B cell (primary cell): ENCODE measurements around the gene PTGFRN. TPM values are rescaled to one million over a fixed set of nuclear protein-coding genes. Genes with fewer than 3 reads are reported as not detected.

Source experiments
- ATAC-seq: fragments of 200-7000 bp; cut with Tn5 transposase; one replicate; pipeline ENCODE4 v1.10.0; 2021; ENCODE audit warnings: low read depth, mild to moderate bottlenecking, moderate number of reproducible peaks, moderate library complexity
- CTCF ChIA-PET: fragments of 350-600 bp; sonication (Branson Sonifier 250); formaldehyde crosslinking; loops from one replicate; lab custom pipeline; 2021; ENCODE audit warnings: antibody characterized with exemption, inconsistent platforms; lab: Charles Lee
- POLR2A ChIA-PET: fragments of 350-600 bp; sonication (Branson Sonifier 250); formaldehyde crosslinking; loops from one replicate; lab custom pipeline; 2021; ENCODE audit warnings: antibody characterized with exemption; lab: Charles Lee
- DNase-seq: peaks from one replicate; pipeline ENCODE4 v3.0.0; 2013
- H2AFZ ChIP-seq: 2 replicates; pipeline ENCODE4 v1.6.1; 2012; ENCODE audit warnings: mild to moderate bottlenecking, low read depth, low read length; ENCODE audit not compliant: insufficient read depth, poor library complexity, severe bottlenecking
- H3K27ac ChIP-seq, 2 donors: 1 replicate in 1 of 2; 2 replicates in 1 of 2; pipeline ENCODE4 v1.5.1; 2012 to 2013; ENCODE audit warnings: low read length in 2 of 2, mild to moderate bottlenecking in 2 of 2, moderate library complexity in 1 of 2
- H3K27me3 ChIP-seq, 4 experiments: fragments of 200-600 bp in 1 of 4; sonication (generic) in 1 of 4; replicated peaks in 1 of 4; 1 replicate in 2 of 4; 2 replicates in 2 of 4; pipeline versions ENCODE4 v1.6.1 to v1.7.0; 2013 to 2016; ENCODE audit warnings: low read length in 3 of 4, mild to moderate bottlenecking in 2 of 4, mixed read lengths in 1 of 4, moderate library complexity in 1 of 4; ENCODE audit not compliant: insufficient read depth in 4 of 4, control insufficient read depth in 3 of 4; ENCODE audit errors: control extremely low read depth in 1 of 4
- H3K36me3 ChIP-seq, 2 experiments: replicated peaks in 1 of 2; 1 replicate in 1 of 2; 2 replicates in 1 of 2; pipeline versions ENCODE4 v1.6.1 to v1.7.1; 2013; ENCODE audit warnings: low read length in 1 of 2; ENCODE audit not compliant: insufficient read depth in 2 of 2, control insufficient read depth in 1 of 2; ENCODE audit errors: control extremely low read depth in 1 of 2, extremely low read depth in 1 of 2
- H3K4me1 ChIP-seq, 2 donors: fragments of 200-600 bp in 1 of 2; sonication (generic) in 1 of 2; 1 replicate in 1 of 2; 2 replicates in 1 of 2; pipeline versions ENCODE4 v1.5.1 to v1.6.1; 2013 to 2017; ENCODE audit warnings: low read length in 2 of 2; ENCODE audit not compliant: control insufficient read depth in 2 of 2, insufficient read depth in 2 of 2
- H3K4me2 ChIP-seq: replicated peaks from 2 replicates; pipeline ENCODE3; 2012; ENCODE audit warnings: mild to moderate bottlenecking, low read depth, low read length; ENCODE audit not compliant: poor library complexity, severe bottlenecking
- H3K4me3 ChIP-seq, 5 experiments: fragments of 200-600 bp in 1 of 5; sonication (generic) in 1 of 5; 1 replicate in 3 of 5; 2 replicates in 2 of 5; pipeline versions ENCODE4 v1.5.1 to v1.7.0; 2011 to 2016; ENCODE audit warnings: low read length in 4 of 5, mild to moderate bottlenecking in 4 of 5, low read depth in 2 of 5, control low read depth in 1 of 5, moderate library complexity in 1 of 5; ENCODE audit not compliant: insufficient read depth in 1 of 5; ENCODE audit errors: control extremely low read depth in 1 of 5, extremely low read depth in 1 of 5
- H3K79me2 ChIP-seq: fragments of 200-600 bp; sonication (generic); one replicate; pipeline ENCODE4 v1.6.0; 2016; ENCODE audit warnings: low read length; ENCODE audit not compliant: control insufficient read depth, insufficient read depth
- H3K9ac ChIP-seq: fragments of 200-600 bp; sonication (generic); 2 replicates; pipeline ENCODE4 v1.6.1; 2017; ENCODE audit warnings: mild to moderate bottlenecking, low read length, moderate library complexity
- H3K9me3 ChIP-seq, 3 donors: one replicate each; pipeline versions ENCODE4 v1.6.1 to v1.7.1; 2013; ENCODE audit warnings: low read length in 2 of 3; ENCODE audit not compliant: control insufficient read depth in 2 of 3, insufficient read depth in 1 of 3; ENCODE audit errors: control extremely low read depth in 1 of 3
- H4K20me1 ChIP-seq: 2 replicates; pipeline ENCODE4 v1.6.0; 2012; ENCODE audit warnings: mild to moderate bottlenecking, low read length; ENCODE audit not compliant: insufficient read depth, control insufficient read depth, poor library complexity, severe bottlenecking
- H3K27ac Mint-ChIP-seq: one replicate; pipeline ENCODE4 v1.8.0; 2021; ENCODE audit warnings: mixed read lengths
- H3K27me3 Mint-ChIP-seq: one replicate; pipeline ENCODE4 v1.8.0; 2021; ENCODE audit warnings: mixed read lengths
- H3K4me1 Mint-ChIP-seq: one replicate; pipeline ENCODE4 v1.8.0; 2021; ENCODE audit warnings: mixed read lengths
- H3K4me3 Mint-ChIP-seq: one replicate; pipeline ENCODE4 v1.8.0; 2021; ENCODE audit warnings: mixed read lengths
- H3K9me3 Mint-ChIP-seq: one replicate; pipeline ENCODE4 v1.8.0; 2022; ENCODE audit warnings: mixed read lengths; ENCODE audit not compliant: insufficient read depth
- EZH2 ChIP-seq: IDR thresholded peaks from 2 replicates; pipeline ENCODE4 v1.6.1; 2012; ENCODE audit warnings: borderline replicate concordance, low read depth, mild to moderate bottlenecking, moderate library complexity, low read length; ENCODE audit not compliant: insufficient read depth, poor library complexity, severe bottlenecking
- WGBS: methylation state at CpG from one replicate; pipeline ENCODE4 v1.1.5; 2013; ENCODE audit warnings: missing lambda C conversion rate; ENCODE audit not compliant: insufficient coverage; 5-methylcytosine and 5-hydroxymethylcytosine counted together
- intact Hi-C: fragments of 100-400 bp; cut with micrococcal nuclease; formaldehyde crosslinking; loops from one replicate; pipeline ENCODE4 v1.10.0; 2022
- polyA plus RNA-seq: library from polyadenylated mRNA; depleted of rRNA; stranded (reverse); fragments of >200 nt; gene quantifications from 2 replicates; pipeline ENCODE4 v1.2.3, GENCODE V29; 2012
- total RNA-seq, 2 donors: library from RNA; stranded (reverse); fragments of 120-200 nt in 1 of 2; gene quantifications; 1 replicate in 1 of 2; 2 replicates in 1 of 2; pipeline versions ENCODE4 v1.2.3 to v1.2.4, GENCODE V29; 2013 to 2022
- TF ChIP-seq, protein P1 (sequence below): fragments of 200-600 bp; IDR thresholded peaks from one replicate; pipeline ENCODE4 v1.8.0; 2022; ENCODE audit warnings: antibody characterized with exemption, mild to moderate bottlenecking

The PTGFRN gene
- total and polyA plus RNA-seq, 2 donors (not counting 1 experiment from before 2014, with no cell fraction given): 0.17 TPM; not detected in 1

DNA sequence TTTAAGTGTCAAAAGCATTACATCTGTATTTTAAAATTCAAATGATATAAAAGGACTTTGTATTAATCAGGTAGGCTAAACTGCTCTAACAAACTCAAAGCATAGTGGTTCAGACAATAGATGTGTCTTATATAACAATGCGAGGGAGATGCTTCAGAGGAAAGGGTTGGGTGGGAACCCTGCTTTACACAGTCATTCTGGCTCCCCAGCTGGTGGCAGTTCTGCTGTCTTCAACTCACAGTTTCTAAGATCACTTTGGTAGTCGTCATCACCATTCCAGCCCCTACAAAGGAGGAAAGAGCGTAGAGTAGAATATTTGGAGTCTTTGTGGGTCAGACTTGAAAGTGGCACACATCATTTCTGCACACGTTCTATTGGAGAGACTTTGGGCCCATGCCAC, 4.2 kb downstream of the PTGFRN start:
- DNase-seq (no peak), ATAC-seq (no peak)
- Histone ChIP-seq H3K27ac (no peak overlapping the region), H3K79me2 (no peaks in the 10 kb centered on the region), H4K20me1 (no peaks in the 10 kb centered on the region), H2AFZ (no peak overlapping the region), H3K36me3 (no peaks in the 10 kb centered on the region), H3K4me2 (no peak overlapping the region), H3K9me3 (peaks cover 0 to 3% (median 0%) of the 10 kb centered on the region in 3 donors), H3K27me3 (peaks cover 0 to 40% (median 9%) of the 10 kb centered on the region in 4 experiments), H3K4me1 (peaks cover 4 to 5% of the 10 kb centered on the region in 2 donors), H3K4me3 (no peak overlapping the region), H3K9ac (no peak overlapping the region)
- peaks cover 4% of the 10 kb centered on the region for H3K4me1 Mint-ChIP-seq
- H3K27me3 Mint-ChIP-seq: peaks cover 17% of the 10 kb centered on the region
- TF ChIP-seq EZH2: no peak
- TF ChIP-seq, protein P1, sequence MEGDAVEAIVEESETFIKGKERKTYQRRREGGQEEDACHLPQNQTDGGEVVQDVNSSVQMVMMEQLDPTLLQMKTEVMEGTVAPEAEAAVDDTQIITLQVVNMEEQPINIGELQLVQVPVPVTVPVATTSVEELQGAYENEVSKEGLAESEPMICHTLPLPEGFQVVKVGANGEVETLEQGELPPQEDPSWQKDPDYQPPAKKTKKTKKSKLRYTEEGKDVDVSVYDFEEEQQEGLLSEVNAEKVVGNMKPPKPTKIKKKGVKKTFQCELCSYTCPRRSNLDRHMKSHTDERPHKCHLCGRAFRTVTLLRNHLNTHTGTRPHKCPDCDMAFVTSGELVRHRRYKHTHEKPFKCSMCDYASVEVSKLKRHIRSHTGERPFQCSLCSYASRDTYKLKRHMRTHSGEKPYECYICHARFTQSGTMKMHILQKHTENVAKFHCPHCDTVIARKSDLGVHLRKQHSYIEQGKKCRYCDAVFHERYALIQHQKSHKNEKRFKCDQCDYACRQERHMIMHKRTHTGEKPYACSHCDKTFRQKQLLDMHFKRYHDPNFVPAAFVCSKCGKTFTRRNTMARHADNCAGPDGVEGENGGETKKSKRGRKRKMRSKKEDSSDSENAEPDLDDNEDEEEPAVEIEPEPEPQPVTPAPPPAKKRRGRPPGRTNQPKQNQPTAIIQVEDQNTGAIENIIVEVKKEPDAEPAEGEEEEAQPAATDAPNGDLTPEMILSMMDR: no peak
- intact Hi-C loops: no loop called here
- POLR2A ChIA-PET: no interaction called here
- no peak overlapping the region for H3K4me3 Mint-ChIP-seq
- no peaks in the 10 kb centered on the region for H3K9me3 Mint-ChIP-seq
- H3K27ac Mint-ChIP-seq: no peak overlapping the region
- CTCF ChIA-PET: no interaction called here
- 86% methylated on average over 1 of the region's 4 CpGs for WGBS

DNA sequence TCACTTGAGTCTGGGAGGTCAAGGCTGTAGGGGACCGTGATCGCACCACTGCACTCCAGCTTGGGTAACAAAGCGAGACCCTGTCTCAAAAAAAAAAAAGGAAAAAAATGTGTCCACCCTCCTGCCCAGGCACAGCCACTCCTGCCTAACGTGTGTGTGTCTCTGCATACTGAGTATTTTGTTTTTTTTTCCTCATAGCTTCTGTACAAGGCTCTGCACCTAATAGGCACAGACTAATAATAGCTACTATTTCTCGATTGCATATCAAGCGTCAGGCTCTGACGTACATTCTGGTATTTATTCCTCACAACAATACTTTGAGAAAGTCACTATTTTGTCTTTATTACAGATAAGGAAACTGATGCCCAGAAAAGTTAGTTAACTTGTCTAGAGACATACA, 5.0 kb downstream of the PTGFRN start:
- H3K9me3 Mint-ChIP-seq: no peaks in the 10 kb centered on the region
- ATAC-seq (no peak), DNase-seq (no peak)
- CTCF ChIA-PET: no interaction called here
- Histone ChIP-seq H3K79me2 (no peaks in the 10 kb centered on the region), H2AFZ (no peak overlapping the region), H3K27ac (no peak overlapping the region), H3K4me1 (peaks cover 4% of the 10 kb centered on the region in 2 donors), H3K4me3 (no peak overlapping the region), H3K9me3 (peaks cover 0 to 3% (median 0%) of the 10 kb centered on the region in 3 donors), H3K36me3 (no peaks in the 10 kb centered on the region), H4K20me1 (no peaks in the 10 kb centered on the region), H3K4me2 (no peak overlapping the region), H3K27me3 (peaks cover 0 to 34% (median 7%) of the 10 kb centered on the region in 4 experiments), H3K9ac (no peak overlapping the region)
- no peak overlapping the region for H3K4me3 Mint-ChIP-seq
- TF ChIP-seq EZH2: no peak
- TF ChIP-seq, protein P1: no peak
- POLR2A ChIA-PET: no interaction called here
- peaks cover 11% of the 10 kb centered on the region for H3K27me3 Mint-ChIP-seq
- intact Hi-C loops: no loop called here
- H3K27ac Mint-ChIP-seq: no peak overlapping the region
- WGBS: 100% methylated on average over 3 of the region's 7 CpGs
- no peaks in the 10 kb centered on the region for H3K4me1 Mint-ChIP-seq
